Hematopoietic multipotent progenitor cell treated with erythropoietin and hydrocortisone succinate and interleukin-3 and kit ligand, for 15 days (in vitro differentiated cells): ENCODE measurements around the gene ANKRD11.
"Not testable (repeated sequence)": the region's sequence is repeated elsewhere in the genome, so short reads cannot be mapped to it uniquely, and the experiment has no call there.

ENCODE experiments used
- DNase-seq: peaks from one replicate; pipeline ENCODE4 v3.0.0-alpha.2; 2015; ENCODE audit warnings: low spot score

The ANKRD11 gene

DNA sequence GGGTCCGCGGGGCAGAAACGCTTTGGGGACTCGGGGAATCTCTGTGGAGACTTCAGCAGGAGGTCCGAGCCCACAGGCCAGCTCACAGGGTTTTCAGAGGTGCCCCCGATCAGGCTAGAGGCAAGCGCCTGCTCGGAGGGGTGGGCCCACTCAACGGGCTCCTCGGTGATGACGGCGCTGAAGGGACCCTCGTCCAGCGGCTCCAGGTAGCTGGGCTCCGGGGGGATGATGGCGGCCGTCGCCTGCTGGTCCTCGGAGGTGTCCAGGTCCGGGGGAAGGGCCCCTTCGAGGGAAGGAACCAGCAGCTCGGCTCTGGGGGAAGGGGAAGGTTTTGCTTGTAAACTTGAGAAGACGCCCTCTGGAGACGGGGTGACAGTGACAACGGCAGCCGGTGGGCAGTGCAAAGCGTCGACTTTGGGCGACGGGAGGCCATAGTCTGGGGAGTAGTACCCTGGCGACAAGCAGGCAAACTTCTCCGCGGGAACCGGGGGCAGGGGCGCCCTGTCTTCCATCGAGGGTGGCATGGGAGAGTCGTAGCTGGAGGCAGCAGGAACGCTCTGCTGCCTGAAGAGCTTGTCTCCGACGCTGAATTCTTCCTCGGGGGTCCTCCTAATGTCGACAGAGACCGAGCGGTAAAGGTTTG lies 209.7 kb downstream of the ANKRD11 start:
- no peak for DNase-seq

DNA sequence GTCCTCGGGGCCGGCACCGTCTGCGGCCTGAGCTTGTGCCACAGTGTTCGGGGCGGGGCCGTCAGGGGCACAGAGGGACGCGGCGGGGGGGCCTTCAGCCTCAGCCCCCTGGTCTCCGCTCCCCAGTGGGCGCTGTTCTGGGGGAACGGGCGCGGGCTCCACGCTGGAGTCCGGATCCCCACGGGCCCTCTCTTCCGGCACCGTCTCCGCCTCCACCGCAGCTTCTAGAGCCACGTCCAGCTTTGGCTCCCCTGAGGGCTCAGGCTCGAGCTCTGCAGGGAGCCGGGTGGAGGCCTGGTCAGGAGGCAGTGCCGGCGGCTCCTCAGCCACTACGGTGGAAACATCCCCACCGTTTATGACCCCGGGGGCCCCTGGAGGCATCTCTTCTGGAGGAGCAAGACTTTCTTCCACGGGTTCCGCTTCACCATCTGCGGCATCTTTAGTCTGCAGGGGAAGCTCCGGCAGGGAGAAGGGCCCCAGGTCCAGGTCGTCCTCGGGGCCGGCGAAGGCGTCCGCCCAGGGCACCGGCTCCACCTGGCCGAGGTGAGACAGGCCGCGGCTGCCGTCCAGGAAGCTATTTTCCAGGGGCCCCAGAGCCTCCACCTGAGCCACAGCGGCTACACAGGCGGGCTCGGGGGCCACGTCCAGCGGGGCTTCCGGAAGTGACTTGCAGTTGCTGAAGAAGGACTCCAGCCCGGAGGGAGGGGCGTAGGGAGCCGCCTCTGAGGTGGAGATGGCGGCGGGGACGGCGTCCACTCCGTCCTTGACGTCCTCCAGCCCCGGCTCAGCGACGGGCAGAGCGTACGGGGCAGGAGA lies 210.5 kb downstream of the ANKRD11 start:
- DNase-seq: no peak

DNA sequence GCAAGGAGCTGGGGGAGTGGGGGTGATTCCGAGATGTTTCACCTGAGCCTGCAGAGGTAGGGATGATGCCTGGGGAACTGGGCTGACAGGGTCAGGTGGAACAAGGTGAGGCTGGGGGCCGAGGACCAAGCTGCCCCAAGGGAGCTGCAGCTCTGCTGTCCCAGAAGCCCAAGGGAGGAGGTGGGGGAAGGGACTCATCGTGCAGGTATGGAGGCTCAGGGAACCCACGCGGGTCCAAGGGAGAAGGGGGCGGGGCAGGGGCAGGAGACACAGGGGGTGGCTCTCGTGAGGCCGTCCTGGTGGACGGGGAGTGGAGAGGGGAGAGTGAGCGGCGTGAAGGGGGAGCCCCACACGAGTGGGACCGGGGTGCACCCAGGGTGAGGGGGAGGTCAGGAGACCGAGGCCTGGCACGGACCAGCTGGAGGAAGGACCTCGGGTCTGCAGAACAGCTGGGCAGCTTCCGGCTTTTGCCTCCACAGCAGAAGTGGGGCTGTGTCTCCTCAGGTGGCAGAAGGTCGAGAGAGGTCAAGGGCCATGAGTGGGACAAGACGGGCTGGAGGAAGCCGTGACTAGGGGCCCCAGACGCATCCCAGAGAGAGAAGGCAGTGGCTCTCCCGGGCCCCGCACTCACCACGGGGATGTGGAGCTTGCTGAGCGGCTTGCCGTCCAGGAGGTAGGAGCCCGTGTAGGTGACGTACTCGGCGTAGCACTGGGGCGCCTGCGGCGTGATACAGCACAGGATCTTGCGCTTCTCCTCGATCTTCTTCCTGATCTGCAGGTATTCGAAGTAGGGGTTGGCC lies 211.7 kb downstream of the ANKRD11 start:
- DNase-seq: no peak

DNA sequence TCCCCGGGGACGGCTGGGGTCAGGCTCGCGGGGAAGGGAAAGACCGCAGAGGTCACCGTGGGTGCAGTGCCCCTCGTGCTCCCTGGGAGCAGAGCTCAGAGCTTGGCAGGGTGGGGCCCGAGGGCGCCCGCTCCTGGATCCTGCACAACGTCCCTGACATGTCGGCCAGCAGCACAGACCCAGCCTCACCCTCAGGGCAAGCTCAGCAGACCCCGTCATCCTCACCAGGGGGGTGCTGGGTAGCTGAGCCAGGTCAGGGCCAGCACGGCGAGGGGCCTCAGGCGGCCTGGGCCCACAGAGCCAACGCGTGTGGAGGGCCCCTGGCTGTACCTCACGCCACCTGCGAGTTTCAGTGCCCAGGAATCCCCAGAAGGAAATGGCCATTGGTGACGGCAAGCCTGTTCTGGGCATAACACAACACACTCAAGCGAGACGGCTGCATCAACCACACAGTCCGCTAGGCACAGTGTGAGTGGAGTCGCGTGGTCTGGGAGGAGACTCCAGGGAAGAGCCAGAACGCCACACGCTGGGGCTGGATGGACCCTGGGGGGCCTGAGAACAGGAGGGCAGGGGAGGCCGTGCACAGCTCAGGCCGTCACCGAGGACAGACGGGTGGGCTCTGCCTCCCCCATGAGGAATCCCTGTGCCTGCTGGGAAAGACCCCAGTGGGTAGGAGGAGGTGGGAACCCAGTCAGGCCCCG lies 212.6 kb downstream of the ANKRD11 start:
- no peak for DNase-seq

DNA sequence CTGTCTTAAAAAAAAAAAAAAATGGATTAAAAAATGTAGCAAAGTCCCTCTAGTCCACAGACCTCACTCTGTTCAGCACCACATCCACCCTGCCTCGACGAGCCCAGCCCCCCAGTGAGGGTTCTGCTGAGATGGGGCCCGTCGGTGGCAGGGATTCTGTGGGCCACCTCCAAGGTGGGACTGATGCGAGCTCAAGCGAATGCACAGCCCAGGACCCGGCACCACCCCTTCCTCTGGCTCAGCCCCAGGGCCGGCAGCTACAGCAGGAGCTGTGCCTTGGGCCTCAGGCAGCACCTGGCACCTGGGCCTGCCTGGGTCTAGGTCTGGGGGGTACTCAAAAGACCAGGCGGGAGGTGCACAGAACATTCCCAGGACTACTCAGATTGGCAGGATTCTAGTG lies 213.3 kb downstream of the ANKRD11 start:
- DNase-seq: no peak

DNA sequence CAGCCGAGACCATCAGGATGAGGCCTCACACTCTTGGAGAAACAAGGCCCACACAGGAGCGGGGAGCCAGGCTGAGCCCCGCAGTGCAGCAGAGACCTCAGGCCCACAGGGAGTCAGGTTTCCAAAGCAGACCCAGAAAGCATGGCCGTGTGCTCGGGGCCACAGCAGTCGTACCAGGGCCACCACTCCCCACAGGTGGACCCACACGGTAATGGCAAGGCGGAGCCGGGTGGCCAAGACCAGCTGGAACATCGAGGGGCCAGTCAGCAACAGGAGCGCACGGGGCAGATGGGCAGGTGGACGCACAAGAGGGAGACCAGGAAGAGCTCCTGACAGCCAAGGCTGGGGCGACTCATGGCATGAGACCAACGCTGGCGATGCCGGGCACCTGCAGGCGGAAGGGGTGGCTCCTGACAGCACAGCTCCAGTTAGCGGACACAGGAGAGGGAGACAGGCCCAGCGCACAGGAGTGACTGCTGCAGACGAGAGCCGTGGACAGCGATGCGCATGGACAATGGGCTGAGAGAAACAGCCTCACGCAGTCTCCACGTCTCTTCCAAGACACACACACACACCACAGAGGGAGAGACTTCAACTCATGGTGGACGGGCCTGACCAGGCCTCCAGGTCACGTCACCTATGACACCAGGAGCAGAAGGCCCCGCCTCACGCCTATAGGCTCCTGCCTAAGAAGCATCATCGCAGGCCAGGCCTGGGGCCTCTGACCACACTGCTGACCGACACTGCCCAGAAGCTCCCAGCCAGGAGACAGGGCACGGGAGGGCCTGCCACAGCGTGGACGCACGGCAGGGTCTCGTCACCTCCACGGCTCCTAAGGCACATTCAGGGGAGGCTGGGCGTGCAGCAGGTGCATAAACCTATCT lies 214.3 kb downstream of the ANKRD11 start:
- no peak for DNase-seq

DNA sequence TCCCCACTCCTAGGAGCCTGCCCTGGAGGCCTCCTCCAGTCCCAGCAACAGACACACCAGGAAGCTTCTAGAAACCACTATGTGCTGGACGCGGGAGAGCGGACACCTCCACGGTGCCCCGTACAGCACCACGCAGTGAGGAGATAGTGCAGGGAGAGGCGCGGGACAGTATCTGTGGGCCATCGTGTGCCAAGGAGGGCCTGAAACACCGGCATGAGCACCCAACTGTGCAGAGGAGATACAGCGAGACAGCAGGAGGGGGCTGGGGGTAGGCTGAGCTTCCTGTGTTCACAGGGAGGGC lies 215.1 kb downstream of the ANKRD11 start:
- DNase-seq: no peak

DNA sequence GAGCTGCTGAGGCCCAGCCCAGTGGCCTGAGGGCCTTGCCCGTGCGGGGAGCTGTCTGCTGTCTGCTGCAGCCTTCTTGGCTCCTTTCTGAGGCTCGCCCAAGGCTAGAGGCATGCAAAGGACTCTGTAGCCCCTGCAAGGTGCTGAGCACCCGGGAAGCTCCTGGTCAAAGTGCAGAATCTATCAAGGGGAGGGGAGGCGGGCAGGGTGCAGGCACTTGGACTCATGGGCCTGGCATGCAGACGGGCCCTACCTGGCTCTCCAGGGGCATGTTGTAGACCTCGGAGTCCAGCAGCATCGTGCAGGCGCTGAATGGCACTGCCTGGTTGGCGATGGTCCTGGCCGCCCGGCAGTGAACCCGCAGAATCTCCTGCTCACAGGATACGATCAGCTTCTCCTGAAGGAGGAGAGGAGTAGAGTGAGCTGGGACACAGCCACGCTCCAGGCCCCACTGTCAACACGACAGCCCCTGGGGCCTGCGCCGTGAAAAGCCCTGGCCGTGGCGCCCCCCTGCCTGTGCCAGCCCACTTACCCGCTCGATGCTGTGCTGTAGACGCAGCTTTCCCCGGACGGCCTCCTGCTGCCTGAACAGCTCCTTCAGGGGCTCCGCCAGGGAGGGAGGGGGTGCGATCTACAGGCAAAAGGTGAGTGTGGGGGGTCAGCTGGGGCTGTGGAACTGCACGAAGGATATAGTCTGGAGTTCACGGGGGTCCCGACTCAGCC lies 215.6 kb downstream of the ANKRD11 start:
- DNase-seq: no peak

DNA sequence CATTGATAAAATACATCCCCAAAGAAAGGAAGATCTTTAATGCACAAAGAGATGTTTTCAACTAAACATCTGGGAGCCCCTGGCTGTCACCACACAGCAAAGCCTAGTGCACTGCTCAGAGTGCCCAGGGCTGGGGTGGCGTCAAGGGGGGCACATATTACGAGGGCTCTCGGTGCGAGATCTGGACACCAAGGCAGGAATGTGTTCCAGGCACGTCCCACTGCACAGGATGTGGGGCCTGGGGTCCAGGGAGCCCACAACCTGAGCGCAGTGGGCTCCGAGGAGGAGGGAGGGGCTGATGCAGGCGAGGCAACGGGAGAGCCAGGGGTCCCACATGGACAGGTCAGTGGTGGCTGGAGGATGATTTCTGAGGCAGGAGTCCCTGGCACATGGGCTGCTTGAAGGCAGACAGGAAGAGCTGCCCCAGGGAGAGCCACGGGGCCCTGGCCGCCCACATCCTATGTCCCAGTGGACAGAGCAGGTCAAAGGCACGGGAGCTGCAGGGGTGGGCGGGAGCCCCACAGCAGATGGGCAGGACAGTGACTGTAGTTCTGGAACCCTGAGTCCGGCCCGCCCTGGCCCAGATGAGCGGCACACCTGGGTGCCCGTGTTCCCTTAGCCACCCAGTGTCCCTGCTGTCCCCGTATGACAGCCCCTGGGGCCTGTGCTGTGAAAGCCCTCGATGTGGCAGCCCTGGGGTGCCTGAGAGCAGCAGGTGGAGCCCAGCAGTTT lies 216.5 kb downstream of the ANKRD11 start:
- no peak for DNase-seq

DNA sequence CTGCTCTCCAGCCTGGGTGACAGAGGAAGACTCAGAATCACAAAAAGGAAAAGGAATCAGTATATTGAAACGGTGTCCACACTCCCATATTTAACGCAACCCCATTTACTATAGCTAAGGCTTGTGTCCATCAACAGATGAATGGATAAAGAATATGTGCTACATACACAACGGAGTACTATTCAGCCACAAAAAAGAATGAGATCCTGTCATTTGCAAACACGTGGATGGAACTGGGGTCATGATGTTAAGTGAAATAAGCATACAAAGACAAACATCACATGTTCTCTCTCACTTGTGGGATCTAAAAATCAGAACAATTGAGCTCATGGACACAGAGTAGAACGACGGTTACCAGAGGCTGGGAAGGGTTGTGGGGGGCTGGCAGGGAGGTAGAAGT lies 217.7 kb downstream of the ANKRD11 start:
- no peak for DNase-seq

DNA sequence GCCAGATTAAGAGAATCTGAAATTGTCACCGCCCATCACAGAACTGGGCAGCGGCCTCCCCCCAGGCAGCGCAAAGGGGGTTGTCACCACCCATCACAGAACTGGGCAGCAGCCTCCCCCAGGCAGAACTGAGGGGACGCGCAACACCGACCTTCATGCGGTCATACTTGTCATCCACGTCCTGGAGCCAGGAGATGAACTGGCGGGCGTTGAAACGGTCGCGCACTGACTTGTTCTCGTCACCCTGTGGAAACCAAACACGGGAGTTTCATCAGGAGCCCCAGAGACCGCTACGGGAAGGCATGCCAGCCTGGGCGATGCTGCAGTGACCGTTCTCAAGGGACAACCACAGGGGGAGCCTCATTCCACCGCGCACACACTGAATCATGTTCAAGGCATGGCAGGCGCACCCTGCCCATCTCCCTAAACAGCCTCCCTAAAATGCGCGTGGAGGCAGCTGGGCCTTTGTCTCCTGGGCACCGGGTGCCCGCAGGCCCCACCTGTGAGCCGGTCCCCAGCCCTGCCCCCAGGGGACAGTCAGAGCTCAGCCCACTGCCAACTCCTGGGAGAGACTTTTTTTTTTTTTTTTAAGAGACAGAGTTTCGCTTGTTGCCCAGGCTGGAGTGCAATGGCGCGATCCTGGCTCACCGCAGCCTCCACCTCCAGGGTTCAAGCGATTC lies 219.6 kb downstream of the ANKRD11 start:
- no peak for DNase-seq

DNA sequence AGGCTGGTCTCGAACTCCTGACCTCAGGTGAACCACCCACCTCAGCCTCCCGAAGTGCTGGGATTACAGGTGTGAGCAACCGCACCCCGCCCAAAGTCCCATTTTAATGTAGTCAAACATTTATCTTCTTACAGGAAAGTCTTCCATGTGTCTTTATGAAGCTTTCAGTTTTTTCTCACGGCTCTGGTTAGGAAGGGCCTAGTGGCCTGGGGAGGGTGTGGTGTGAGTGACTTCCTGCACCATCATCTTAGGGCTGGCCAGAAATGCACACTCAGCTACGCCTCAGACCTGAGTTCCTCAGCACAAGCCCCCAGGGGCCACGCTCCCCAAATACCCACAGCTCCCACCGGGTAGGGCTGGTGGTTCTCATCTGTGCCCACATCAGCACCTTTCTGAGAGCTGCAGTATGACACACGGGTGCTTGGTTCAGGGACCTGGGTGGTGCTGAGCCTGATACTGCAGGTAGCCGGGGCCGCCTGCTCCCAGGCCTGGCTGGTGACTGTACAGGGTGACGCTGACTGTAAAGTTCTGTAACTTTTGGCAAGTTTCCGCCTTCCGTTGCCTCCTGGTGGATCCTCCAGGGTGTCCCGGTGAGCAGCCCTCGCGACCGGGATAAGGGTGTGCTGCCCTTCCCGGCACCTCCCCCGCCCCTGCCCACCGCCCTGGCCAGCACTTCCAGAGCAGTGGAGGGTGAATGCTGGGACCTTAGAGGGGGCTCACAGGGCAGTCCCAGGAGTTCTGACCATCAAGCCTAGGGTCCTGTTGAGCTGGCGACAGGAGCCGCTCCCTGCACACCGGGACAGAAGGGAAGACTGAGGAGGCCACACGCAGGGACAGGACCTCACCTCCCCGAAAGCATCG lies 220.3 kb downstream of the ANKRD11 start:
- DNase-seq: no peak

DNA sequence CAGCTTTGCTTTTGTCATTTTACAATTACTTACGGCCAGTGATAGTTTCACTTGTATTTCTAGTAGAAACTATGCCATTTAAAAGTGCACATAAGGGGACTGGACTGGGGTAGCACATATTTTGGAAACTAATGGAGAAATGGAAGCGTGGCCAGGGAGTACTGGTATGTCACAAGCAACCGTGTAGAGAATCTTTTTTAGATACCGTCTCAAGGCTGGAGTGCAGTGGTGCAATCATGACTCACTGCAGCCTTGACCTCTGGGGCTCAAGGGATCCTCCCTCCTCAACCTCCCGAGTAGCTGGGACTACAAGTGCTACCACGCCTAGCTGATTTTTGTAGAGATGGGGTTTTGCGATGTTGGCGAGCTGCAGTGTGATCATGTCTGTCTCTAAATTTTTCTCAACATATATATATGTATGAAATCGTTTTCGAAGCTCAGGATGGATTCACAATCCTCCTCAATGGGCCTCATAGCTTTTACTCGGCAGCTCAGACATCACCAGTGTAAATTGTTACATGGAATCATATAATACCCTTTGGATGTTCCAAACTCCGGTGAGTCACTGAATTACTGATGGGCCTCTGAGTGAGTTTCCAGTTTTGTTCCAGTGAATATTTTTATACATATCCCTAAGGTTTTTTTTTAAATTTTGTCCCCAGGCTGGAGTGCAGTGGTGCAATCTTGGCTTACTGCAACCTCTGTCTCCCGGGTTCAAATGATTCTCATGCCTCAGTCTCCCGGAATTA lies 221.2 kb downstream of the ANKRD11 start:
- DNase-seq: no peak

DNA sequence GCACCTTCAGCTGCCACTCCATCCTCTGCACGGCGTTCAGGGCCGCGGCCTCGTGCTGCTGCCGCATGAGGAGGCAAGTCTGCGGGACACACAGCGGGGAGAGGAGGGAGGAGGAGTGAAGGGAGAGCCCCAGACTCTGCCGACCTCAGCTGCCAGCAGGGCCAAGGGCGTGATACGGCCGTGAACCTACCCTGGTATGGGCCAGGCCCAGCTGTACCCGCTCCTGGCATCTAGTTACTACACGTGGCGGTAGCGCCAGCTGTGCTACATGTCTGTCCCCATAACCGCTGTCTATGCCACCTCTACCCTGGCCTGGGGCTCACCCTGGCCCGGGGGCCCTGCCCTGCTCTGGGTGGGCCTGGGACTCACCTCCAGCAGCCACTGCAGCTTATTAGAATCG lies 221.8 kb downstream of the ANKRD11 start:
- DNase-seq: no peak

DNA sequence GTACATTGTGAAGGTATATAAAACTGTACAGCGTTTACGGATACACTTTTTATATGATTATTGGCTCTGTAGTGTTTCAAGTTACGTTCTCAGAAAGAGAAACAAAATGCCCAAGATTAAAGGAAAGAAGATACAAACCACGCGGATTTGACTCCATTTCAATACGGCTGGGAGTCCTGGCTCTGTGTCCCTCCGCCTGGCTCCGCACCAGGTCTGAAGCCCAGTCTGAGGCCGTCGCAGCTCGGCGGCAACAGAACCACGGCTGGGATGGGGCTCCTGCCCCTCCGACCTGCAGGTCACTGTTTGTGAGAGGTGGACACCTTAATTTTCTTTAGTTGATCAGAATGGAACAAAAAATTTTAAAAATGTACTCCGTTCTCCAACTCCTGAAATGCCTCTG lies 222.6 kb downstream of the ANKRD11 start:
- DNase-seq: not testable (repeated sequence)

DNA sequence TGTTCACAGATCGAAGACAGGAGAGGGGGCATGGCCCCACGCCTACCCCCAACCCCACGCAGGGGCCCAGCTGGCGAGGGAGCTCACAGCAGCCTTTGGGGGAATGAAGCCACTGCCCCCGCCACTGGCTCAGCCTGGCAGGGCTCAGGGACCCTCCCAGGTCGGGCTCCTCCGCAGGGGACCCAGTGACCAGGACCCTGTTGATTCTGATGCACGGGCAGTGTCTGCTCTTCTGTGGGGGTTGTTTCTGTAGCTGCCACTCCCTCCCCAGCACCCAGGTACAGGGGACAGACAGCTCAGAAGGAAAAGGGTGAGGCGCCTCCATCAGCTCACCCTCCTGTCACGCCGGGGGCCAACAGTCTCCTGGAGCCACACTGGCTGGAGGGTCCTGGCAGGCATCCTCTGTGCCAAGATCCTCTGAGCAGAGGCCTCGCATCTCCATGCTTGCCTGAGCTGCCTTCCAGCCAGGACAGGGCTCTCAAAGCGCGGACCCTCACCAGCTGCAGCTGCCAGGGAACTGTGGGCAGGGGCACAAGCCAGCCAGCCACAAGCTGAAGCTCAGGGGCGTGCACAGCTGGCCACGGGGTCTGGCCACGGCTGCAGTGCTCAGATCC lies 223.7 kb downstream of the ANKRD11 start:
- no peak for DNase-seq

DNA sequence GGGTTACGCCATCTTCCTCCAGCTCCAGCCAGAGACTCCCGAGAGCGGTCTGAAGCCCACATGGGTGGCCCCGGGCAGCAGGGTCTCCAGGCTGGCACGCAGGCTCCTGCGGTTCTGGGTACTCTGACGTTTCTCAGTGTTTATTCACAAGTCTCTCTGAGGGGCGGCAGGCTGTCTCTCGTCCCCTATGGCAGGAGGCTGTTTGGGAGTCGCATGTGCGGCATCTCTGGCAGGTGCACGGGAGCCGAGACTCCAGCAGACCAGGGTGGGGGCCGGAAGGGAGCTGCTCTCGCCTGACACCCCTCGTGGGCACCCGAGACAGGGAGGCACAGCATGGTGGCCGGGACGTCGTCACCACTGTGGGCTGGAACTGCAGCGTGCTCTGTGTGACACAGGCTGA lies 224.7 kb downstream of the ANKRD11 start:
- DNase-seq: no peak
